Large intestine (tissue), 3 donors: ENCODE data around the gene BCL7B. TPM values are rescaled to one million over a fixed set of nuclear protein-coding genes. Genes with fewer than 3 reads are reported as not detected.
"Not testable (repeated sequence)": the region's sequence is repeated elsewhere in the genome, so short reads cannot be mapped to it uniquely, and the experiment has no call there.

Source experiments
- DNase-seq, 2 donors: peaks; one replicate each; pipeline versions ENCODE4 v3.0.0 to v3.0.0-alpha.2; 2013
- H3K27ac ChIP-seq: one replicate; pipeline ENCODE4 v1.5.1; 2013; ENCODE audit warnings: low read length
- H3K27me3 ChIP-seq: 2 replicates; pipeline ENCODE4 v1.6.1; 2013; ENCODE audit warnings: low read length; ENCODE audit not compliant: control insufficient read depth, insufficient read depth
- H3K36me3 ChIP-seq: 2 replicates; pipeline ENCODE4 v1.6.1; 2013; ENCODE audit warnings: low read length; ENCODE audit not compliant: control insufficient read depth, insufficient read depth
- H3K4me1 ChIP-seq: one replicate; pipeline ENCODE4 v1.6.1; 2013; ENCODE audit warnings: low read length; ENCODE audit not compliant: control insufficient read depth, insufficient read depth
- H3K4me3 ChIP-seq: one replicate; pipeline ENCODE4 v1.5.1; 2013; ENCODE audit warnings: low read length
- H3K9me3 ChIP-seq: one replicate; pipeline ENCODE4 v1.6.1; 2013; ENCODE audit warnings: mild to moderate bottlenecking, low read depth, low read length, moderate library complexity; ENCODE audit not compliant: control insufficient read depth
- WGBS: methylation state at CpG from one replicate; pipeline ENCODE4 v1.1.5; 2013; ENCODE audit warnings: low lambda C conversion rate; ENCODE audit not compliant: insufficient coverage; 5-methylcytosine and 5-hydroxymethylcytosine counted together
- polyA plus RNA-seq: library from polyadenylated mRNA; unstranded; fragments of 120-200 nt; gene quantifications from one replicate; pipeline ENCODE4 v1.2.1, GENCODE V29; 2013

The BCL7B gene
- polyA plus RNA-seq, 1 donor = 40.7 TPM

DNA sequence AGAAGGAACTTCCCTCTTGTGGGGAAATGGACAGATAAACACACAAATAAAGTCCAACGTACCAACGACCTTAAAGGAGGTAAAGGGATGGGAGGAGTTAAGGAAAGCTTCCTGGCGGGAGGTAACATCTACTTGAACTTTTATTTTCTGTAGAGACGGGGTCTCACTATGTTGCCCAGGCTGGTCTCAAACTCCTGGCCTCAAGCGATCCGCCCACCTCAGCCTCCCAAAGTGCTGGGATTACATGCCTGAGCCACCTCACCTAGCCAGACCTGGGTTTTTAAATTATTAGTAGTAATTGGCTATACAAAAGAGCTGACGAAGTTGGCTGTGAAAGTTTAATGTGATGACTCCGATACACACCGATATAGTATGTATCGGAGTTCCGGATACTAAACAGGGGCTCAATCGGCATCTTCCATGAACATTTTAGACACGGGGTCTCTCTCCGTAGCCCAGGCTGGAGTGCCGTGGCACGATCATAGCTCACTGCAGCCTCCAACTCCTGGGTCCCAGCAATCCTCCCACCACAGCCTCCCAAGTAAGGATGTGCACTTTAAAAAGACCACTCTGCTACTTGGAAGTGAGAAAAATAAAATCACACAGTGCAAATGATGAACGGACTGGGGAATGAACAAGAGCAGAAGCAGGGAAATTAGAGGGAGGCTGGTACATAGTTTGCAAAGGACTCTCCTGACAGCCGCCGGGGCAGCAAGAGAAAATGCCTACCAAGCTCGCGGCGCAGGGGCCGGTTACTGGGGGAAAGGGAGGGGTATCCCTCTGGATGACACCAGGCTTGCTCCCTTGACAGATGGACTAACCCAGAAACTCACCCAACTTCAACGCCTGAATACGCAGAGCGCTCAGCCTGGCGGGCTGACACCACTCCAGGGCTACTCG is 1.0 kb downstream of the BCL7B start:
- H3K27ac ChIP-seq = peak overlapping the region; percentile 88
- H3K9me3 ChIP-seq = no peaks in the 10 kb centered on the region
- H3K4me3 ChIP-seq = peak overlapping the region; percentile 90
- no peak for DNase-seq
- peaks cover 21% of the 10 kb centered on the region for H3K4me1 ChIP-seq
- no peaks in the 10 kb centered on the region for H3K27me3 ChIP-seq
- peaks cover 30% of the 10 kb centered on the region for H3K36me3 ChIP-seq
- 48% methylated on average over 4 of the region's 28 CpGs for WGBS

DNA sequence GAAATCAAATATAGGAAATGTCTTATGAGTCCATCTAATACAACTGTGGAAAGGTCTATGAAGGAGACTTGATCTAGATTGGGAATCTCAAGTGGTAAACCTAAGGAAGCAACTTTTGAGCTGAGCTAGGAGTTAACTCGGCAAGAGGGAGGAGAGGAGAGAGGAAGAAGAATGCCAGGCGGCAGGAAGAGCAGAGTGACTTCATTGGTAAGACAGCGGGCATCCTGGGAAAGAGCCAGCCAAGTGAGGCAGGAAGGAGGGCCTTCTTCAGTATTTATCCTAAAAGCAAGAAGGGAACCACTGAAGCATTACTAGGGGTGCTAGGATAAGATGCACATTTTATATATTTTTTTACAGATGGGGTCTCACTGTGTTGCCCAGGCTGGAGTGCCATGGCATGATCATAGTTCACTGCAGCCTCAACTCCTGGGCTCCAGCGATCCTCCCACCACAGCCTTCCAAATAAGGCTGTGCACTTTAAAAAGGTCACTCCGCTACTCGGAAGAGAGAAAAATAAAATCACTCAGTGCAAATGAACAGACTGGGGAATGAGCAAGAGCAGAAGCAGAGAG is 2.0 kb downstream of the BCL7B start:
- DNase-seq = no peak
- no peaks in the 10 kb centered on the region for H3K9me3 ChIP-seq
- H3K4me1 ChIP-seq = peaks cover 20% of the 10 kb centered on the region
- 91% methylated on average over 3 of the region's 6 CpGs for WGBS
- H3K27ac ChIP-seq = no peak overlapping the region
- peaks cover 36% of the 10 kb centered on the region for H3K36me3 ChIP-seq
- H3K4me3 ChIP-seq = no peak overlapping the region
- no peaks in the 10 kb centered on the region for H3K27me3 ChIP-seq

DNA sequence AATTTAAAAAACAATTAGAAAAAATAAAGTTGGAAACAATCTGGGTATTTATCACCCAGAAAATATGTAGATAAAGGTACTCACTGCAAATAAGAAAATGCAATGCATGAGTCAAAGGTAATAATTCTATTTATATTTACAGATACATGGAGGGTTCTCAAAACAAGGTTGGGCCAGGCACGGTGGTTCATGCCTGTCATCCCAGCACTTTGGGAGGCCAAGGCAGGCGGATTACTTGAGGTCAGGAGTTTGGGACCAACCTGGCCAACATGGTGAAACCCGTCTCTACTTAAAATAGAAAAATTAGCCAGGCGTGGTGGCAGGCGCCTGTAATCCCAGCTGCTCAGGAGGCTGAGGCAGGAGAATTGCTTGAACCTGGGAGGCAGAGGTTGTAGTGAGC is 7.4 kb downstream of the BCL7B start:
- DNase-seq, H3K4me1 ChIP-seq, H3K27ac ChIP-seq, H3K4me3 ChIP-seq, H3K27me3 ChIP-seq, H3K9me3 ChIP-seq: not testable (repeated sequence)
- H3K36me3 ChIP-seq = peaks cover 54% of the 10 kb centered on the region
- WGBS = no CpG with 5 or more reads among the region's 5 CpGs

DNA sequence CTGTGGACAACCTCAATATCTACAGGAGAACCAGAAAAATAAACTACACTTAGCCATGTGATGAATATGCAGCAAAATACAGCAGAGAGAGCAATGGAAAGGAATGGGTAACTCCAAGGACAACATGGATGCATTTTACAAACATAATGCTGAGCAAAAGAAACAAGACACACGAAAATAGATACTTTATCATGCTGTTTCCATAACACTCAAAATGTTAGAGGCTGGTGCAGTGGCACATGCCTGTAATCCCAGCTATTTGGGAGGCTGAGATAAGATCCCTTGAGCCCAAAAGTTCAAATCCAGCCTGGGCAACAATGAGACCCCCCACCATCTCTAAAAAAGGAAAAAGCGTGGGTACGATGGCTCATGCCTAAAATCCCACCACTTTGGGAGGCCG is 8.3 kb downstream of the BCL7B start:
- no peaks in the 10 kb centered on the region for H3K4me1 ChIP-seq
- no peaks in the 10 kb centered on the region for H3K9me3 ChIP-seq
- no CpG with 5 or more reads among the region's 4 CpGs for WGBS
- no peak for DNase-seq
- H3K27me3 ChIP-seq = no peaks in the 10 kb centered on the region
- H3K27ac ChIP-seq = no peak overlapping the region
- H3K4me3 ChIP-seq = no peak overlapping the region
- H3K36me3 ChIP-seq = peaks cover 49% of the 10 kb centered on the region

DNA sequence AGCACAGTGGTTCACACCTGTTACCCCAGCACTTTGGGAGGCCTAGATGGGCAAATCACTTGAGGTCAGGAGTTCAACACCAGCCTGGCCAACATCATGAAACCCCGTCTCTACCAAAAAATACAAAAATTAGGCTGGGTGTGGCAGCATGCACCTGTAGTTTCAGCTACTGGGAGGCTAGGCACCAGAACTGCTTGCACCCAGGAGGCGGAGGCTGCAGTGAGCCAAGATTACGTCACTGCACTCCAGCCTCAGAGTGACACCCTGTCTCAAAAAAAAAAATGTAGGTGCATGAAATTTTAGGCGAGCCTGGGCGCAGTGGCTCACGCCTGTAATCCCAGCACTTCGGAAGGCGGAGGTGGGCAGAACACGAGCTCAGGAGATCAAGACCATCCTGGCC is 9.6 kb downstream of the BCL7B start:
- WGBS = no CpG with 5 or more reads among the region's 9 CpGs
- Histone ChIP-seq H3K27ac (no peak overlapping the region), H3K36me3 (peaks cover 49% of the 10 kb centered on the region), H3K27me3 (no peaks in the 10 kb centered on the region), H3K4me3 (no peak overlapping the region), H3K9me3 (no peaks in the 10 kb centered on the region), H3K4me1 (no peaks in the 10 kb centered on the region)
- DNase-seq = no peak

DNA sequence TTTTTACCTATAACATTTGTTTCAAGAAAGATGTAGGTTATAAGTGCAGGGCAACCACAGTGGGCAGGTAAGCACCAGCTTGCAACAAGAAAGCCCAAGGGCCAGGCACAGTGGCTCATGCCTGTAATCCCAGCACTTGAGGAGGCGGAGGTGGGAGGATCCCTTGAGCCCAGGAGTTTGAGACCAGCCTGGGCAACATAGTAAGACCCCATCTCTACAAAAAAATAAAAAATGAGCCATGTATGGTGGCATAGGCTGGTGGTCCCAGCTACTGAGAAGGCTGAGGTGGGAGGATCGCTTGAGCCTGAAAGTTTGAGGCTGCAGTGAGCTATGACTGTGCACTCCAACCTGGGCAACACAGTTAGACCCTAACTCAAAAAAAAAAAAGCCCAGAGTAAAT is 12.8 kb downstream of the BCL7B start:
- DNase-seq = no peak
- H3K27me3 ChIP-seq = no peaks in the 10 kb centered on the region
- H3K4me1 ChIP-seq = no peaks in the 10 kb centered on the region
- no CpG with 5 or more reads among the region's 2 CpGs for WGBS
- H3K36me3 ChIP-seq = peaks cover 50% of the 10 kb centered on the region
- H3K4me3 ChIP-seq = no peak overlapping the region
- no peaks in the 10 kb centered on the region for H3K9me3 ChIP-seq
- no peak overlapping the region for H3K27ac ChIP-seq

DNA sequence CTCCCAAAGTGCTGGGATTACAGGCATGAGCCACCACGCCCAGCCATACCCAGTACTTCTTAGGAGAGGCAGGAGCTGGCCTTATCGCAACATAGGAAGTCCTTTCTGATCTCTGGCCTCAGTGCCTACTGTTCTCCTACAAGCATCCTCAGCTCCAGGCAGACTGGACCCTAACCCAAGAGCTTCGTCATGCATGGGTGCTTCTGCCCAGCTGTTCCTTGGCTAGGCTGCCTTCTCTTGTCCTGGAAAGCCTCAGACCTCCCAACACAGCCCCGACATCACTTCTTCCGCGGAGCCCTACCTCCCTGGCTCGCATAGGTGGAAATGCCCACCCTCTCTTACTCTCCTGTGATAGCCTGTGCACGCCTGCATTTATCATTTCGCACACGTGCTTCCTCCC is 15.8 kb downstream of the BCL7B start:
- Histone ChIP-seq H3K36me3 (peaks cover 60% of the 10 kb centered on the region), H3K27ac (no peak overlapping the region), H3K4me3 (no peak overlapping the region), H3K9me3 (no peaks in the 10 kb centered on the region), H3K27me3 (no peaks in the 10 kb centered on the region), H3K4me1 (no peaks in the 10 kb centered on the region)
- WGBS = no CpG with 5 or more reads among the region's 10 CpGs
- no peak for DNase-seq

DNA sequence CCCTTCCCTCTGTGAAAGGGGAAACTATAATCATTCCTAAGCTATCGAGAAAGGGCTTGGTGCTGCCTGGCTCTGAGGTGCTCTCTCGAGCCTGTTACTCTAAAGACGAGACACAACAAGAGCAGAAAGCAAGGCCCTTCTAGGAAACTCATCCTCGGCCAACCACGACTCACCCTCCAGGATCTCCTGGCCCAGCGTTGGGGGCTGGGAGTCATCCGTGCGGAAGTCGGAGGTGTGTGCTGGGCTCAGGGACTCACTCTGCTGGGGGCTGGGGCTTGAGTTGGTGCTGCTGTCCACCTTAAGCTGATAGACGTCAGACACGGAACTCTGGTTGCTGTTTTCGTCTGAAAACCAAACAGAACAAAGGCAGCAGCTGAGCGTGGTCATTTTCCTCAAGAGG is 17.8 kb downstream of the BCL7B start:
- Histone ChIP-seq H3K27ac (no peak overlapping the region), H3K4me1 (no peaks in the 10 kb centered on the region), H3K27me3 (no peaks in the 10 kb centered on the region), H3K36me3 (peaks cover 70% of the 10 kb centered on the region), H3K4me3 (no peak overlapping the region), H3K9me3 (no peaks in the 10 kb centered on the region)
- whole genome bisulfite sequencing = no CpG with 5 or more reads among the region's 13 CpGs
- DNase-seq = no peak

DNA sequence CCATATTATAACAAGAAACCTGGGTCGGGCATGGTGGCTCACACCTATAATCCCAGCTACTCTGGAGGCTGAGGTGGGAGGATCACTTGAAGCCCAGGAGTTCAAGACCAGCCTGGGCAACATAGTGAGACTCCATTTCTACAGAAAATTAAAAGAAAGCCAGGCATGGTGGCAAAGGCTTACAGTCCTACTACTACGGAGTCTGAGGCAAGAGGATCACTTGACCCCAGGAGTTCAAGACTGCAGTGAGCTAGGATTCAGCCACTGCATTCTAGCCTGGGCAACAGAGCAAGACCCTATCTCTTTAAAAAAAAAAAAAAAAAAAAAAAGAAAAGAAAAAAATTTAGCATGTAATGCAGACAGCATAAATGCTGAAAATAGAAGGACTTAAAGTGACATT is 19.0 kb downstream of the BCL7B start:
- not testable (repeated sequence) for H3K27me3 ChIP-seq, H3K27ac ChIP-seq, H3K4me3 ChIP-seq, H3K9me3 ChIP-seq, H3K4me1 ChIP-seq, DNase-seq
- no CpG with 5 or more reads among the region's 2 CpGs for WGBS
- H3K36me3 ChIP-seq = peaks cover 64% of the 10 kb centered on the region

DNA sequence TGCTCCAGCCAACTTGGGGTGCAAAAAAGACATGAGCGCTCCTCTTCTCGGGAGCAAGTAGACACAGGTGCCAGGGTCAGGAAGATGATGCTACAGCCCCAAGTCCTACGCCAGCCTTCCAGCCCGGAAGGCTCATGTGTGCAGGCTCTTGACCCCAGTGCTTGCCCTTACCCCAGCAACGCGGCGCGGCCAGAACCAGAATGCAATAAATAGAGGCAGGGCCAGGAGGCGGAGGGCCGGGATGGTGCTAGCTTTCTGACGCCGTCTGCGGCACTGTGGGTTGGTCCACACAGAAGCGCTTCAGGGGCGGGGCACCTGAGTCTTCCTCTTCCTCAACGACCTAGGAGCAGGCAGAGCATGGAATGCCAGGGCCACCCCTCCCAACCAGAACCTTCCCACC is 20.4 kb downstream of the BCL7B start:
- H3K27ac ChIP-seq = no peak overlapping the region
- H3K4me1 ChIP-seq = no peaks in the 10 kb centered on the region
- WGBS = no CpG with 5 or more reads among the region's 16 CpGs
- DNase-seq = no peak
- H3K27me3 ChIP-seq = no peaks in the 10 kb centered on the region
- H3K36me3 ChIP-seq = peaks cover 54% of the 10 kb centered on the region
- H3K9me3 ChIP-seq = no peaks in the 10 kb centered on the region
- no peak overlapping the region for H3K4me3 ChIP-seq

DNA sequence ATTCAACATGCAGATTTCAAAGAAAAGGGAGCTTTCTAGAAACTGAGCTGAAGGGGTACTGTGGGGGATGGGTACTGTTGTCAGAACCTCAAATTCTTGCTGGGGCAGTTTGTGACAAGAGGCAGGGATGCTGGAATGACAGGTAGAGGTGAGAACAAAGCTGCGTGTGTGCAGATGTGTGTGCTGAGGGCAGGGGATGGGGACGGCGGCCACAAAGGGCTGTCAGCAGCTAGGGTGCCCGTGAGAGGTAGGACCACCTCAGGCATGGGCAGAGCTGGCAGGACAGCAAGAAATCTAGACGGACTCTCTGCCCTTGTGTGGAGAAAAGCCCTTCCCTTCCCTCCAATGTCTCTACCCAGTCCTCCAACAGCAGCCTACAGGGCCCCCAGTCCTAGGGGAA is 21.0 kb downstream of the BCL7B start:
- Histone ChIP-seq H3K36me3 (peaks cover 49% of the 10 kb centered on the region), H3K4me3 (no peak overlapping the region), H3K27ac (no peak overlapping the region), H3K4me1 (no peaks in the 10 kb centered on the region), H3K27me3 (no peaks in the 10 kb centered on the region), H3K9me3 (no peaks in the 10 kb centered on the region)
- no peak for DNase-seq
- 93% methylated on average over 3 of the region's 5 CpGs for WGBS
